CD4-positive, CD25-positive, alpha-beta regulatory T cell (primary cell): ENCODE measurements around the gene CDK8. TPM values are rescaled to one million over a fixed set of nuclear protein-coding genes. Genes with fewer than 3 reads are reported as not detected.
"Not testable (repeated sequence)": the region's sequence is repeated elsewhere in the genome, so short reads cannot be mapped to it uniquely, and the experiment has no call there.

Experiments used
- ATAC-seq, 2 donors: fragments of 150-1000 bp; cut with Tn5 transposase; one replicate each; pipeline ENCODE4 v1.10.0; 2021; ENCODE audit warnings: low read depth in 2 of 2, moderate number of reproducible peaks in 2 of 2, moderate library complexity in 1 of 2
- DNase-seq, 3 donors: peaks; one replicate each; pipeline versions ENCODE4 v3.0.0 to v3.0.0-alpha.2; 2012 to 2022; ENCODE audit warnings: mixed read lengths in 1 of 3
- H3K27ac ChIP-seq: one replicate; pipeline ENCODE4 v1.7.0; 2013; ENCODE audit warnings: mild to moderate bottlenecking, low read length; ENCODE audit not compliant: insufficient read depth, poor library complexity, severe bottlenecking
- H3K27me3 ChIP-seq: one replicate; pipeline ENCODE4 v1.7.0; 2013; ENCODE audit warnings: low read length; ENCODE audit not compliant: control insufficient read depth, insufficient read depth
- H3K36me3 ChIP-seq: one replicate; pipeline ENCODE4 v1.7.0; 2013; ENCODE audit warnings: mild to moderate bottlenecking, low read length, moderate library complexity; ENCODE audit not compliant: control insufficient read depth, insufficient read depth
- H3K4me1 ChIP-seq: 2 replicates; pipeline ENCODE4 v1.7.0; 2013; ENCODE audit warnings: mild to moderate bottlenecking, low read length; ENCODE audit not compliant: insufficient read depth, control insufficient read depth, poor library complexity, severe bottlenecking
- H3K4me3 ChIP-seq: one replicate; pipeline ENCODE4 v1.7.0; 2013; ENCODE audit warnings: low read depth, mild to moderate bottlenecking, low read length, moderate library complexity
- H3K9me3 ChIP-seq, 2 experiments: 1 replicate in 1 of 2; 2 replicates in 1 of 2; pipeline ENCODE4 v1.7.0; 2013; ENCODE audit warnings: low read length in 2 of 2, mild to moderate bottlenecking in 1 of 2, moderate library complexity in 1 of 2; ENCODE audit not compliant: control insufficient read depth in 2 of 2
- H3K27ac Mint-ChIP-seq, 3 donors: one replicate each; pipeline ENCODE4 v1.8.0; 2020 to 2022; ENCODE audit warnings: mild to moderate bottlenecking in 3 of 3, mixed read lengths in 3 of 3, moderate library complexity in 2 of 3
- H3K27me3 Mint-ChIP-seq: one replicate; pipeline ENCODE4 v1.8.0; 2022; ENCODE audit warnings: mild to moderate bottlenecking, mixed read lengths
- H3K36me3 Mint-ChIP-seq: one replicate; pipeline ENCODE4 v1.8.0; 2020; ENCODE audit warnings: mixed read lengths
- H3K4me1 Mint-ChIP-seq, 4 donors: one replicate each; pipeline ENCODE4 v1.8.0; 2020 to 2022; ENCODE audit warnings: mixed read lengths in 4 of 4, mild to moderate bottlenecking in 1 of 4
- H3K4me3 Mint-ChIP-seq, 4 donors: one replicate each; pipeline ENCODE4 v1.8.0; 2020 to 2022; ENCODE audit warnings: mild to moderate bottlenecking in 4 of 4, mixed read lengths in 4 of 4, moderate library complexity in 3 of 4
- H3K9me3 Mint-ChIP-seq, 7 donors: one replicate each; pipeline ENCODE4 v1.8.0; 2020 to 2022; ENCODE audit warnings: mixed read lengths in 7 of 7, mild to moderate bottlenecking in 3 of 7, moderate library complexity in 2 of 7
- polyA plus RNA-seq, 4 donors: library from polyadenylated mRNA; unstranded; fragments of 300-500 nt; fragmentation: Illumina TruSeq; gene quantifications; one replicate each; pipeline ENCODE4 v1.2.3, GENCODE V29; 2021
- total RNA-seq: library from RNA; stranded (reverse); gene quantifications from one replicate; pipeline ENCODE4 v1.2.3, GENCODE V29; 2022

CDK8 gene
- total and polyA plus RNA-seq, 5 donors from 2014 or later = 4.0 to 10.1 (median 4.7) TPM

- Mint-ChIP-seq H3K36me3 (peaks cover 13% of the 10 kb centered on the region), H3K4me1 (peaks cover 23 to 56% (median 40%) of the 10 kb centered on the region in 4 donors), H3K27me3 (no peaks in the 10 kb centered on the region), H3K9me3 (peaks cover 0 to 5% (median 1%) of the 10 kb centered on the region in 7 donors), H3K27ac (no peak overlapping the region), H3K4me3 (no peak overlapping the region)
- no peak for DNase-seq
- no peaks in the 10 kb centered on the region for H3K36me3 ChIP-seq
- H3K27me3 ChIP-seq = no peaks in the 10 kb centered on the region
- H3K4me3 ChIP-seq = no peak overlapping the region
- ATAC-seq = no peak
- H3K4me1 ChIP-seq = no peaks in the 10 kb centered on the region
- no peak overlapping the region for H3K27ac ChIP-seq
- no peaks in the 10 kb centered on the region for H3K9me3 ChIP-seq
Observed at GRCh38 chr13:26305676-26306075, 51.7 kb downstream of the CDK8 start.

DNA sequence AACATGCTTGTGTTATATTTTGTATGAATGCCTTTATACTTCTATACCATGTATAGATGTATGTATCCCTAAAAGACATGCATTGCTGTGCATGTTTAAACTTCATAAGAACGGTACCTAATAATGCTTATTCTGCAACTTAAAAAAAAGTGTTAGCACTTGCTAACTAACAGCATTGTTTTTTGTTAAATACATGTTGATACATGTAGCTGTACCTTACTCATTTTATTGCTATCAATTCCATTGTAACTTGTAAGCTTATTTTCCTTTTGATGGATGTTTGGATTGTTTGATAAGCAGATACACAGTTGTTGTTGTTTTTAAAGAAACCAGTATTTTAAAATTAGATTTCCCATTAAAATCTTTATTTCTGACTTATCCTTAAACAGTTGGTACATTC is 53.8 kb downstream of the CDK8 start:
- Mint-ChIP-seq H3K9me3 (peaks cover 0 to 6% (median 1%) of the 10 kb centered on the region in 7 donors), H3K27ac (no peak overlapping the region), H3K27me3 (no peaks in the 10 kb centered on the region), H3K4me3 (no peak overlapping the region), H3K36me3 (peaks cover 18% of the 10 kb centered on the region), H3K4me1 (peaks cover 18 to 38% (median 31%) of the 10 kb centered on the region in 4 donors)
- H3K4me3 ChIP-seq = no peak overlapping the region
- no peaks in the 10 kb centered on the region for H3K36me3 ChIP-seq
- H3K27ac ChIP-seq = no peak overlapping the region
- H3K4me1 ChIP-seq = no peaks in the 10 kb centered on the region
- DNase-seq (no peak), ATAC-seq (no peak)
- no peaks in the 10 kb centered on the region for H3K27me3 ChIP-seq
- no peaks in the 10 kb centered on the region for H3K9me3 ChIP-seq

DNA sequence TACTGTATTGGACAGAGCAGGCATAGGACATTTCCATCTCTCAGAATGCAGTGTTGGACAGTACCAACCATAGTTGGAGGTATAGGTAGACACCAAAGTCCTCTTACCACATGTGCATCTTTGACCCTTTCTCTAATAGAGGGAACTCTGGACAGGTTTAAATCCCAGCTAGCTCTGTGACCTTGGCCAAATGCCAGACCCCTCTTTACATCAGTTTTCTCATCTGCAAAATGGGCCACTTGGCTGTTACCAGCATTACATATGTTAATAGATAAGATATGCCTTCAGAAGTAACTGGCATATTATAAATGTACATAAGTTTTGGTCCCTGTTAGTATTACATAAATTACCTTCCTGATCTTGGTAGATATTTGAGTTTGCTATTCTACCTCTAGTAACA is 54.3 kb downstream of the CDK8 start:
- Histone ChIP-seq H3K36me3 (no peaks in the 10 kb centered on the region), H3K27me3 (no peaks in the 10 kb centered on the region), H3K27ac (no peak overlapping the region), H3K9me3 (no peaks in the 10 kb centered on the region), H3K4me1 (no peaks in the 10 kb centered on the region), H3K4me3 (no peak overlapping the region)
- peaks cover 20 to 43% (median 34%) of the 10 kb centered on the region in 4 donors for H3K4me1 Mint-ChIP-seq
- H3K27me3 Mint-ChIP-seq = no peaks in the 10 kb centered on the region
- H3K27ac Mint-ChIP-seq = no peak overlapping the region
- ATAC-seq (no peak), DNase-seq (no peak)
- peaks cover 0 to 6% (median 1%) of the 10 kb centered on the region in 7 donors for H3K9me3 Mint-ChIP-seq
- H3K4me3 Mint-ChIP-seq = no peak overlapping the region
- H3K36me3 Mint-ChIP-seq = peaks cover 18% of the 10 kb centered on the region

- Mint-ChIP-seq H3K36me3 (peaks cover 15% of the 10 kb centered on the region), H3K4me1 (peaks cover 23 to 43% (median 34%) of the 10 kb centered on the region in 4 donors), H3K4me3 (no peak overlapping the region), H3K9me3 (peaks cover 0 to 6% (median 1%) of the 10 kb centered on the region in 7 donors), H3K27ac (no peak overlapping the region), H3K27me3 (no peaks in the 10 kb centered on the region)
- no peaks in the 10 kb centered on the region for H3K9me3 ChIP-seq
- no peak for ATAC-seq
- DNase-seq = no peak
- no peaks in the 10 kb centered on the region for H3K36me3 ChIP-seq
- H3K4me3 ChIP-seq = no peak overlapping the region
- H3K27ac ChIP-seq = no peak overlapping the region
- no peaks in the 10 kb centered on the region for H3K4me1 ChIP-seq
- no peaks in the 10 kb centered on the region for H3K27me3 ChIP-seq
Observed at GRCh38 chr13:26308836-26309235, 54.9 kb downstream of the CDK8 start.

GRCh38 chr13:26310003-26310402 is 56.1 kb downstream of the CDK8 start:
- Histone ChIP-seq H3K27me3 (no peaks in the 10 kb centered on the region), H3K36me3 (no peaks in the 10 kb centered on the region), H3K9me3 (no peaks in the 10 kb centered on the region), H3K4me3 (no peak overlapping the region), H3K27ac (no peak overlapping the region), H3K4me1 (no peaks in the 10 kb centered on the region)
- no peak for ATAC-seq
- H3K27ac Mint-ChIP-seq = no peak overlapping the region
- DNase-seq = no peak
- H3K9me3 Mint-ChIP-seq = peaks cover 0 to 6% (median 0%) of the 10 kb centered on the region in 7 donors
- H3K4me1 Mint-ChIP-seq = peaks cover 22 to 40% (median 32%) of the 10 kb centered on the region in 4 donors
- no peaks in the 10 kb centered on the region for H3K27me3 Mint-ChIP-seq
- H3K36me3 Mint-ChIP-seq = peaks cover 15% of the 10 kb centered on the region
- peak overlapping the region in 1 of 4 donors; percentile 8 for H3K4me3 Mint-ChIP-seq

DNA sequence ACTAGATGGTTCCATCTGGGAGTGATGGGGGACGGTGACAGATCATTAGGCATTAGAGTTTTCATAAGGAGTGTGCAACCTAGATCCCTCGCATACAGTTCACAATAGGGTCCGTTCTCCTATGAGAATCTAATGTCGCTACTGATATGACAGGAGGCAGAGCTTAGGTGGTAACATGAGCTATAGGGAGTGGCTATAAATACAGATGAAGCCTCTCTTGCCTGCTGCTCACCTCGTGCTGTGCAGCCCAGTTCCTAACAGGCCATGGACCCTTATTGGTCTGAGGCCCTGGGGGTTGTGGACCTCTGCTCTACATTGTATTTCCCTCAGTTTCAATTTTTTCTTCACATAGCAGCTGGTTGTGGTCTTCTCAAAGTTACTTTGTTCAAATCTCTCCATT is 56.5 kb downstream of the CDK8 start:
- ATAC-seq = no peak
- H3K4me1 ChIP-seq = no peaks in the 10 kb centered on the region
- no peaks in the 10 kb centered on the region for H3K9me3 ChIP-seq
- H3K27me3 ChIP-seq = no peaks in the 10 kb centered on the region
- peaks cover 15% of the 10 kb centered on the region for H3K36me3 Mint-ChIP-seq
- no peaks in the 10 kb centered on the region for H3K27me3 Mint-ChIP-seq
- peaks cover 17 to 37% (median 28%) of the 10 kb centered on the region in 4 donors for H3K4me1 Mint-ChIP-seq
- no peak overlapping the region for H3K4me3 Mint-ChIP-seq
- H3K27ac ChIP-seq = no peak overlapping the region
- H3K27ac Mint-ChIP-seq = no peak overlapping the region
- DNase-seq = no peak
- no peak overlapping the region for H3K4me3 ChIP-seq
- peaks cover 0 to 6% (median 0%) of the 10 kb centered on the region in 7 donors for H3K9me3 Mint-ChIP-seq
- H3K36me3 ChIP-seq = no peaks in the 10 kb centered on the region

- H3K4me3 Mint-ChIP-seq = not testable (repeated sequence)
Observed at GRCh38 chr13:26312019-26312418, 58.1 kb downstream of the CDK8 start.

GRCh38 chr13:26316095-26316494 is 62.2 kb downstream of the CDK8 start:
- not testable (repeated sequence) for H3K4me3 ChIP-seq, H3K27me3 Mint-ChIP-seq, H3K9me3 ChIP-seq, ATAC-seq, H3K27me3 ChIP-seq, H3K27ac ChIP-seq, H3K36me3 ChIP-seq, H3K9me3 Mint-ChIP-seq, H3K27ac Mint-ChIP-seq, H3K4me3 Mint-ChIP-seq, DNase-seq, H3K4me1 ChIP-seq
- Mint-ChIP-seq H3K4me1 (peaks cover 12 to 25% (median 22%) of the 10 kb centered on the region in 4 donors), H3K36me3 (peaks cover 10% of the 10 kb centered on the region)

More at GRCh38 chr13:26312019-26312418, 58.1 kb downstream of the CDK8 start:
- not testable (repeated sequence) for H3K27me3 ChIP-seq, DNase-seq, H3K4me1 ChIP-seq, H3K4me3 ChIP-seq, H3K27ac Mint-ChIP-seq, H3K36me3 ChIP-seq, H3K9me3 Mint-ChIP-seq, H3K27me3 Mint-ChIP-seq, H3K9me3 ChIP-seq, ATAC-seq, H3K27ac ChIP-seq
- H3K36me3 Mint-ChIP-seq = peaks cover 17% of the 10 kb centered on the region
- peaks cover 13 to 37% (median 28%) of the 10 kb centered on the region in 4 donors for H3K4me1 Mint-ChIP-seq
